ENCODE measurements around the gene ZNF487. TPM values are rescaled to one million over a fixed set of nuclear protein-coding genes. Genes with fewer than 3 reads are reported as not detected.
A peak's percentile ranks its signal among the peaks of the same experiment; 100 is the strongest.

The ZNF487 gene
- total and polyA plus RNA-seq, 2 of the 4 experiments (the other 2 are of a cell fraction) = 1.7 to 2.7 TPM

DNA sequence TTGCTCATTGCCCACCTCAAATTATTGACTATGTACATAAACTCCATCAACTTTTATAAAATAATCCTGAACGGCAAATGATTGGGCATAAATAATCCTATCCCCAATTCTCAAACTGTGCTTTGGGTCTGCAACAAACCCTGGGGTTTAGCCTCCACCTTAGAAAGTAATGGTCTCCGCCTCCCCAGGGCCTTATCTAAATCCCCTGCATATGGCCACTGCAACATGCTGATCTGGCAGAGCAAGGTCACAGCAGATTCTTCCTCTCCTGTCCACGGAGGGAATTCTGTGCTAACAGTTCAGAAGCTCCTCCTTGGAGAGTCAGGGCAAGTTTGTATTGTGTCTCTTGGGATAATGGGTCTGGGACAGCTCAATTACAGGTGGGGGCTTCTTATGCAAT is 47.0 kb upstream of the ZNF487 start (continued):
- TF ChIP-seq, protein P1, sequence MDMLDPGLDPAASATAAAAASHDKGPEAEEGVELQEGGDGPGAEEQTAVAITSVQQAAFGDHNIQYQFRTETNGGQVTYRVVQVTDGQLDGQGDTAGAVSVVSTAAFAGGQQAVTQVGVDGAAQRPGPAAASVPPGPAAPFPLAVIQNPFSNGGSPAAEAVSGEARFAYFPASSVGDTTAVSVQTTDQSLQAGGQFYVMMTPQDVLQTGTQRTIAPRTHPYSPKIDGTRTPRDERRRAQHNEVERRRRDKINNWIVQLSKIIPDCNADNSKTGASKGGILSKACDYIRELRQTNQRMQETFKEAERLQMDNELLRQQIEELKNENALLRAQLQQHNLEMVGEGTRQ (IDR thresholded peaks at IDR 0.05; ENCODE audit: low read depth, low read length) = no peak
- no peak for TF ChIP-seq RAD21 (IDR thresholded peaks at IDR 0.05; ENCODE audit: low read length)
- no peak for TF ChIP-seq RCOR1 (IDR thresholded peaks at IDR 0.05; ENCODE audit: insufficient replicate concordance, low read length)
- no peak for TF ChIP-seq RFX5 (IDR thresholded peaks at IDR 0.05; ENCODE audit: low read depth, low read length)
- TF ChIP-seq MXI1 (IDR thresholded peaks at IDR 0.05; ENCODE audit: borderline replicate concordance, low read depth, low read length) = no peak

DNA sequence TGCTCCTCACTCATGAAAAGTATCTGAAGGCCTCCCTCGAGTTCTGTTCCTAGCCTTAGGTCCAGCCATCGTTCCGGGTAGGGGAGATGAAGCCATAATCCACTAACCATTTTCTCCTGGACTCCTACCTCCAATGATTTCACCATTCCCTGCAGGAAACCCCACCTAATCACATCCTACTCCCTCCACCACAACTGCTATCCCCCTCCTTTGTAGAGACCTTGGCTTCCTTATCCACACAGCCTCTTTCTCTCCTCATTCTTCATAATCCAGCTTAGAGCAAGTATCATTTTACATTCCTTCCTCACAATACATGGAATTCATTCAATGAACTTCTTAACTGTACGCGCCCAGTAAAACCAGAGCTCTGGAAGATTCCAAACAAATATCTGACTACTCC is 46.6 kb upstream of the ZNF487 start:
- intact Hi-C loops (cut with micrococcal nuclease) (no loop called here), dilution Hi-C loops (cut with HindIII; ENCODE audit: low sequenced_read_pairs, unreplicated experiment) (no loop called here), in situ Hi-C loops (cut with MboI; ENCODE audit: low sequenced_read_pairs) (no loop called here)
- no peak overlapping the region for H2AK5ac ChIP-seq (ENCODE audit: low read depth, low read length)
- no peak overlapping the region for H2BK15ac ChIP-seq (ENCODE audit: low read depth, low read length)
- peaks cover 74% of the 10 kb centered on the region for H4K20me1 ChIP-seq (ENCODE audit: insufficient read depth, low read length)
- H4K91ac ChIP-seq (ENCODE audit: insufficient read depth, low read depth, low read length) = no peak overlapping the region
- WGBS, 2 experiments (ENCODE audit: extremely low coverage in 2 of 2, insufficient read length in 1 of 2) = 87% methylated on average over 3 of the region's 5 CpGs; no CpG with 5 or more reads in 1 of the 2 experiments
- H3K9ac ChIP-seq (ENCODE audit: low read depth, low read length) = no peak overlapping the region
- ChIA-PET CTCF (interaction anchor here (1.0 kb wide), 1 partner anchor 42 kb away, joined by 3 read pairs; no protein-coding TSS in a partner anchor), POLR2A (ENCODE audit: unreplicated experiment) (no interaction called here)
- H3K18ac ChIP-seq (ENCODE audit: low read depth, low read length) = no peak overlapping the region
- no peak overlapping the region for H2AFZ ChIP-seq (replicated peaks; ENCODE audit: low read length, poor library complexity)
- H3K9me1 ChIP-seq (ENCODE audit: insufficient read depth, low read length) = peaks cover 3% of the 10 kb centered on the region; the same call in 1 of the 2 replicates
- no peak overlapping the region for H2AK9ac ChIP-seq (replicated peaks; ENCODE audit: low read depth, low read length, poor library complexity)
- no TSS peak for BruUV-seq (replicated peaks)
- no peak overlapping the region for H3K4me3 ChIP-seq (ENCODE audit: insufficient read depth, low read depth, low read length)
- no peaks in the 10 kb centered on the region for H3K27me3 ChIP-seq (ENCODE audit: control insufficient read depth, insufficient read depth, low read length)
- no peak overlapping the region for H2BK5ac ChIP-seq (ENCODE audit: low read depth, low read length, poor library complexity, severe bottlenecking)
- no peak overlapping the region for H3K4ac ChIP-seq (ENCODE audit: low read depth, low read length)
- H4K8ac ChIP-seq (ENCODE audit: low read depth in 2 of 2, low read length in 2 of 2) = no peak overlapping the region
- no peak overlapping the region for H3K4me2 ChIP-seq (ENCODE audit: low read depth, low read length)
- no peak overlapping the region for H2BK120ac ChIP-seq (ENCODE audit: low read depth, low read length)
- H2BK20ac ChIP-seq (ENCODE audit: low read depth, low read length) = no peak overlapping the region
- peaks cover 63% of the 10 kb centered on the region for H3K36me3 ChIP-seq (ENCODE audit: control insufficient read depth, insufficient read depth, low read length)
- H3K14ac ChIP-seq (replicated peaks; ENCODE audit: low read depth, low read length) = no peak overlapping the region
- H4K5ac ChIP-seq (ENCODE audit: low read depth, low read length) = no peak overlapping the region
- no peak overlapping the region for H3K27ac ChIP-seq (ENCODE audit: insufficient read depth, low read length)
- peaks cover 38 to 72% of the 10 kb centered on the region in 2 experiments for H3K79me1 ChIP-seq (ENCODE audit: low read depth in 1 of 2, low read length in 2 of 2)
- ATAC-seq (ENCODE audit: low read depth) (no peak; the same call in 1 of the 2 replicates), DNase-seq (no peak)
- peaks cover 2% of the 10 kb centered on the region; the same call in 1 of the 2 replicates for H3K4me1 ChIP-seq (ENCODE audit: control insufficient read depth, insufficient read depth, low read length)
- 0 out of 2 replicates have a peak overlapping the region, but pooled peaks have one; percentile 16 for H3K23ac ChIP-seq (ENCODE audit: low read depth, low read length)
- no peak overlapping the region for H3K56ac ChIP-seq (ENCODE audit: extremely low read depth, insufficient read depth, low read length)
- no peaks in the 10 kb centered on the region for H3K9me3 ChIP-seq (ENCODE audit: control insufficient read depth, insufficient read depth, low read length)
- TF ChIP-seq FOS (IDR thresholded peaks at IDR 0.05; ENCODE audit: low read depth, low read length) = no peak
- TF ChIP-seq RFX5 (IDR thresholded peaks at IDR 0.05; ENCODE audit: low read depth, low read length) = no peak
- TF ChIP-seq RAD21 (IDR thresholded peaks at IDR 0.05; ENCODE audit: low read length) = no peak
- TF ChIP-seq MXI1 (IDR thresholded peaks at IDR 0.05; ENCODE audit: borderline replicate concordance, low read depth, low read length) = no peak
- TF ChIP-seq, protein P2, sequence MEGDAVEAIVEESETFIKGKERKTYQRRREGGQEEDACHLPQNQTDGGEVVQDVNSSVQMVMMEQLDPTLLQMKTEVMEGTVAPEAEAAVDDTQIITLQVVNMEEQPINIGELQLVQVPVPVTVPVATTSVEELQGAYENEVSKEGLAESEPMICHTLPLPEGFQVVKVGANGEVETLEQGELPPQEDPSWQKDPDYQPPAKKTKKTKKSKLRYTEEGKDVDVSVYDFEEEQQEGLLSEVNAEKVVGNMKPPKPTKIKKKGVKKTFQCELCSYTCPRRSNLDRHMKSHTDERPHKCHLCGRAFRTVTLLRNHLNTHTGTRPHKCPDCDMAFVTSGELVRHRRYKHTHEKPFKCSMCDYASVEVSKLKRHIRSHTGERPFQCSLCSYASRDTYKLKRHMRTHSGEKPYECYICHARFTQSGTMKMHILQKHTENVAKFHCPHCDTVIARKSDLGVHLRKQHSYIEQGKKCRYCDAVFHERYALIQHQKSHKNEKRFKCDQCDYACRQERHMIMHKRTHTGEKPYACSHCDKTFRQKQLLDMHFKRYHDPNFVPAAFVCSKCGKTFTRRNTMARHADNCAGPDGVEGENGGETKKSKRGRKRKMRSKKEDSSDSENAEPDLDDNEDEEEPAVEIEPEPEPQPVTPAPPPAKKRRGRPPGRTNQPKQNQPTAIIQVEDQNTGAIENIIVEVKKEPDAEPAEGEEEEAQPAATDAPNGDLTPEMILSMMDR (conservative IDR thresholded peaks at IDR 0.05; ENCODE audit: low read depth, low read length) = no peak
- no peak for TF ChIP-seq MAFK (IDR thresholded peaks at IDR 0.05; ENCODE audit: low read depth, low read length)
- no peak for TF ChIP-seq POLR2A (IDR thresholded peaks at IDR 0.05; ENCODE audit: low read depth, low read length)
- TF ChIP-seq NFE2L2 (IDR thresholded peaks at IDR 0.05; ENCODE audit: low read depth, low read length) = no peak
- no peak for TF ChIP-seq RCOR1 (IDR thresholded peaks at IDR 0.05; ENCODE audit: insufficient replicate concordance, low read length)
- TF ChIP-seq, protein P1 (IDR thresholded peaks at IDR 0.05; ENCODE audit: low read depth, low read length) = no peak
- TF ChIP-seq, protein P3, sequence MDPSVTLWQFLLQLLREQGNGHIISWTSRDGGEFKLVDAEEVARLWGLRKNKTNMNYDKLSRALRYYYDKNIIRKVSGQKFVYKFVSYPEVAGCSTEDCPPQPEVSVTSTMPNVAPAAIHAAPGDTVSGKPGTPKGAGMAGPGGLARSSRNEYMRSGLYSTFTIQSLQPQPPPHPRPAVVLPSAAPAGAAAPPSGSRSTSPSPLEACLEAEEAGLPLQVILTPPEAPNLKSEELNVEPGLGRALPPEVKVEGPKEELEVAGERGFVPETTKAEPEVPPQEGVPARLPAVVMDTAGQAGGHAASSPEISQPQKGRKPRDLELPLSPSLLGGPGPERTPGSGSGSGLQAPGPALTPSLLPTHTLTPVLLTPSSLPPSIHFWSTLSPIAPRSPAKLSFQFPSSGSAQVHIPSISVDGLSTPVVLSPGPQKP (IDR thresholded peaks at IDR 0.05; ENCODE audit: borderline replicate concordance, low read depth, low read length) = no peak

All from IMR-90 (cell line).